Measurements from ENCODE around the gene RBM41.

The RBM41 gene

DNA sequence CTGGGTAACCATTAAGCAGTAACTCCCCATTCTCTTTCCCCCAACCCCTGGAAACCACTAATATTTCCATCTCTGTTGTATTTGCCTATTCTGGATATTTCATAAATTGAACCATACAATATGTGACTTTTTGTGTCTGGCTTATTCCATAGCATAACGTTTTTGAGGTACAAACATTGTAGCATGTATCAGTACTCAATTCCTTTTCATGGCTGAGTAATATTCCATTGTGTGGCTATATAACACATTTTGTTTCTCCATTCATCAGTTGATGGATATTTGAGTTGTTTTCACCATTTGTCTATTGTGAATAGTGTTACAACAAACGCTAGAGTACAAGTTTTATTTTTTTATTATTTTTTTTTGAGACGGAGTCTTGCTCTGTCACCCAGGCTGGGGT, 63.6 kb downstream of the RBM41 start:
- TF ChIP-seq SIN3A (IDR thresholded peaks at IDR 0.05; ENCODE audit: borderline replicate concordance, insufficient read depth, low read length) (no peak), FOXP2 (optimal IDR thresholded peaks at IDR 0.05; ENCODE audit: borderline replicate concordance, extremely low read depth, extremely low read length, insufficient read depth) (no peak), TAF1 (IDR thresholded peaks at IDR 0.05; ENCODE audit: borderline replicate concordance, insufficient read depth, low read length) (no peak), POLR2AphosphoS5 (IDR thresholded peaks at IDR 0.05; ENCODE audit: low read depth, low read length) (no peak)
- TF ChIP-seq, protein P1, sequence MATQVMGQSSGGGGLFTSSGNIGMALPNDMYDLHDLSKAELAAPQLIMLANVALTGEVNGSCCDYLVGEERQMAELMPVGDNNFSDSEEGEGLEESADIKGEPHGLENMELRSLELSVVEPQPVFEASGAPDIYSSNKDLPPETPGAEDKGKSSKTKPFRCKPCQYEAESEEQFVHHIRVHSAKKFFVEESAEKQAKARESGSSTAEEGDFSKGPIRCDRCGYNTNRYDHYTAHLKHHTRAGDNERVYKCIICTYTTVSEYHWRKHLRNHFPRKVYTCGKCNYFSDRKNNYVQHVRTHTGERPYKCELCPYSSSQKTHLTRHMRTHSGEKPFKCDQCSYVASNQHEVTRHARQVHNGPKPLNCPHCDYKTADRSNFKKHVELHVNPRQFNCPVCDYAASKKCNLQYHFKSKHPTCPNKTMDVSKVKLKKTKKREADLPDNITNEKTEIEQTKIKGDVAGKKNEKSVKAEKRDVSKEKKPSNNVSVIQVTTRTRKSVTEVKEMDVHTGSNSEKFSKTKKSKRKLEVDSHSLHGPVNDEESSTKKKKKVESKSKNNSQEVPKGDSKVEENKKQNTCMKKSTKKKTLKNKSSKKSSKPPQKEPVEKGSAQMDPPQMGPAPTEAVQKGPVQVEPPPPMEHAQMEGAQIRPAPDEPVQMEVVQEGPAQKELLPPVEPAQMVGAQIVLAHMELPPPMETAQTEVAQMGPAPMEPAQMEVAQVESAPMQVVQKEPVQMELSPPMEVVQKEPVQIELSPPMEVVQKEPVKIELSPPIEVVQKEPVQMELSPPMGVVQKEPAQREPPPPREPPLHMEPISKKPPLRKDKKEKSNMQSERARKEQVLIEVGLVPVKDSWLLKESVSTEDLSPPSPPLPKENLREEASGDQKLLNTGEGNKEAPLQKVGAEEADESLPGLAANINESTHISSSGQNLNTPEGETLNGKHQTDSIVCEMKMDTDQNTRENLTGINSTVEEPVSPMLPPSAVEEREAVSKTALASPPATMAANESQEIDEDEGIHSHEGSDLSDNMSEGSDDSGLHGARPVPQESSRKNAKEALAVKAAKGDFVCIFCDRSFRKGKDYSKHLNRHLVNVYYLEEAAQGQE (IDR thresholded peaks at IDR 0.05; ENCODE audit: insufficient read depth in 1 of 2, low read depth in 2 of 2, low read length in 2 of 2), result no peak

DNA sequence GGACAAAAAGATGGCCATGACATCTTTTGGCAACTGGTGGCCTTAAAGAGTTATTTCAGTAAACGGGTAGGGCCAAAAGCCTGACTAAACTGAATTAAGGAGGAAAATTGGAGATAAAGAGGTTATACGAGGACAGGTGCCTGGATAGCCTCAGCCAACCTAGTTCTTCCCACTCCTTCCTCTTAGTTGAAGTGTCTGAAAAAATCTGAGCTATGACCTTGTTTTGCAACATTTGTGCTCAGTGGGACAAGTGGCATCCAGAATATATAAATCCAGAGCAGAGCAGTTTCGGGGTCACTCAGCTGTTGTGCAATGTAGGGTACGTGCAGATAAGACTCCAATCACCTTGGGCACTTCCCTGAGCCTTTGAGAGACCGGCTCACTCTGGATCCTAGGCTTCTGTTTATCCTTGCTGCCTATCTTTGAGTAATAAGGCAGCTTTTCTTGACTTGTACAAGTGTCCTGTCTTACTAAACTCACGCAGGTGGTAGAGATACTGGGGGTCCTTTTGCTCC, 68.4 kb downstream of the RBM41 start:
- TF ChIP-seq SIN3A (IDR thresholded peaks at IDR 0.05; ENCODE audit: borderline replicate concordance, insufficient read depth, low read length) (no peak), POLR2AphosphoS5 (IDR thresholded peaks at IDR 0.05; ENCODE audit: low read depth, low read length) (no peak), FOXP2 (optimal IDR thresholded peaks at IDR 0.05; ENCODE audit: borderline replicate concordance, extremely low read depth, extremely low read length, insufficient read depth) (no peak), TAF1 (IDR thresholded peaks at IDR 0.05; ENCODE audit: borderline replicate concordance, insufficient read depth, low read length) (no peak)
- TF ChIP-seq, protein P1 (IDR thresholded peaks at IDR 0.05; ENCODE audit: insufficient read depth in 1 of 2, low read depth in 2 of 2, low read length in 2 of 2), result no peak

DNA sequence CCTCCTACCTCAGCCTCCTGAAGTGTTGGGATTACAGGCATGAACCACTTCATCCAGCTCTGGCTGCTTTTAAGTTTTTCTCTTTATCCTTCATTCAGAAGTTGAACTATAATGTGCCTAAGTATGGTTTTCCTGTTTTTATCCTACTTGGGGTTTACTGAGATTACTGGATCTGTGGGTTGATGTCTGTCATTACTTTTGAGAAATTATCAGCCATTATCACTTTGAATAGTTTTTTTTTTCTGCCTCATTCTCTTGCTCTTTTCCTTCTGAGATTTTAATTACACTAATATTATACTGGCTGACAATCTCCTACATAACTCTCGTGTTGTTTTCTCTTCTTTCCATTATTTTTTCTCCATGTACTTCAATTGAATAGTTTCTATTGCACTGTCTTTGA, 71.0 kb downstream of the RBM41 start:
- TF ChIP-seq SIN3A (IDR thresholded peaks at IDR 0.05; ENCODE audit: borderline replicate concordance, insufficient read depth, low read length) (no peak), FOXP2 (optimal IDR thresholded peaks at IDR 0.05; ENCODE audit: borderline replicate concordance, extremely low read depth, extremely low read length, insufficient read depth) (no peak), TAF1 (IDR thresholded peaks at IDR 0.05; ENCODE audit: borderline replicate concordance, insufficient read depth, low read length) (no peak), POLR2AphosphoS5 (IDR thresholded peaks at IDR 0.05; ENCODE audit: low read depth, low read length) (no peak)
- TF ChIP-seq, protein P1 (IDR thresholded peaks at IDR 0.05; ENCODE audit: insufficient read depth in 1 of 2, low read depth in 2 of 2, low read length in 2 of 2), result no peak

DNA sequence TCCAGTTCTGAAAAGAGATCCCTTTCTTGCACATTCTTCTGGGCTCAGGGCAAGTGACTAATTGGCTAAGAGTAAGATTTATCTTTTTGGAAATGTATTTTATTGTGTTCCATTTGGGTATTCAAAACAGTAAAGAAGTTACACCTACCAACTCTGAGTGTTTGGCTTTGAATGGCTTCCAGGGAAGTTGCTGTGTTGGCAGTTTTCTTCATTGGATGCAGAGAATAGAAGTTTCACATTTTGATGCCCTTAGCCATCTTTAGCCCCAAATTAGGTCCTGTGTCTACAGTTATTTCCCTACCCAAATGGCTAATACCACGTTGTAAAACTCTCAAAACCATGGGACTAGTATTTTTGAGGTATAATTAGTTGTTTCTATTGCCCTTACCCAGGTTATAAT, 88.9 kb downstream of the RBM41 start:
- TF ChIP-seq FOXP2 (optimal IDR thresholded peaks at IDR 0.05; ENCODE audit: borderline replicate concordance, extremely low read depth, extremely low read length, insufficient read depth) (no peak), SIN3A (IDR thresholded peaks at IDR 0.05; ENCODE audit: borderline replicate concordance, insufficient read depth, low read length) (no peak), TAF1 (IDR thresholded peaks at IDR 0.05; ENCODE audit: borderline replicate concordance, insufficient read depth, low read length) (no peak)
- TF ChIP-seq, protein P1 (IDR thresholded peaks at IDR 0.05; ENCODE audit: insufficient read depth in 1 of 2, low read depth in 2 of 2, low read length in 2 of 2), result no peak

DNA sequence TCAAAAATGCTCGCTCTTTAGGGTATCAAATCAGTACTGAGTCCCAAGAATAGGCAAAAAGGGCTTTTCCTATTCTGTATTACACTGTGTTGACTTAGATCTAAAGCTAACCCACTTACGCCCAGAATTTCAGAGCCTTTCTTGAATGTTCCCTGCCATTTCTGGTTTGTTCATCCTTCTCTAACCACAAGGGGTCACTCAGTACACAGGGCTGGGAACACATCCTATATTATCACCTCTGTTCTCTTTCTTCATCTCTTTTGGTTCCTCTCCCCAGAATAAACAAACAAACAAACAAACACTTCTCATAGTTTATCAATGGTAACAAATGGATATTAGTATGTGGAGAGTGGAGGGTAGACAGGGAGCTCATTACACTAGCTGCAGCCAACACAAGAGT, 93.1 kb downstream of the RBM41 start:
- TF ChIP-seq SIN3A (IDR thresholded peaks at IDR 0.05; ENCODE audit: borderline replicate concordance, insufficient read depth, low read length), result no peak
- no peak for TF ChIP-seq FOXP2 (optimal IDR thresholded peaks at IDR 0.05; ENCODE audit: borderline replicate concordance, extremely low read depth, extremely low read length, insufficient read depth)
- TF ChIP-seq TAF1 (IDR thresholded peaks at IDR 0.05; ENCODE audit: borderline replicate concordance, insufficient read depth, low read length), result no peak
- TF ChIP-seq POLR2AphosphoS5 (IDR thresholded peaks at IDR 0.05; ENCODE audit: low read depth, low read length), result no peak

Measured in PFSK-1 (cell line).